ENCODE measurements around the gene KIF3A. TPM values are rescaled to one million over a fixed set of nuclear protein-coding genes. Genes with fewer than 3 reads are reported as not detected.

Gene KIF3A
- polyA plus RNA-seq, 1 donor from 2014 or later = 94.4 TPM

- Histone ChIP-seq H3K9ac (ENCODE audit: low read length) (no peak overlapping the region), H3K36me3 (ENCODE audit: insufficient read depth, low read length) (no peaks in the 10 kb centered on the region), H4K20me1 (ENCODE audit: insufficient read depth) (no peaks in the 10 kb centered on the region), H3K4me2 (ENCODE audit: low read length) (no peak overlapping the region), H3K27me3 (ENCODE audit: insufficient read depth, low read depth, low read length) (peaks cover 44% of the 10 kb centered on the region), H3K27ac (ENCODE audit: low read length) (no peak overlapping the region), H3K79me2 (replicated peaks; ENCODE audit: insufficient read depth, low read length) (no peaks in the 10 kb centered on the region), H3K9me3 (ENCODE audit: low read length) (no peaks in the 10 kb centered on the region), H3K4me3 (ENCODE audit: low read length) (no peak overlapping the region), H3K9me2 (ENCODE audit: insufficient read depth, low read length) (no peaks in the 10 kb centered on the region), H2AFZ (ENCODE audit: low read depth, low read length) (no peak overlapping the region), H3F3A (ENCODE audit: insufficient read depth, low read length, poor library complexity, severe bottlenecking) (no peaks in the 10 kb centered on the region)
- no peak for TF ChIP-seq TAF1 (IDR thresholded peaks at IDR 0.05; ENCODE audit: low read depth)
- TF ChIP-seq, protein P1, sequence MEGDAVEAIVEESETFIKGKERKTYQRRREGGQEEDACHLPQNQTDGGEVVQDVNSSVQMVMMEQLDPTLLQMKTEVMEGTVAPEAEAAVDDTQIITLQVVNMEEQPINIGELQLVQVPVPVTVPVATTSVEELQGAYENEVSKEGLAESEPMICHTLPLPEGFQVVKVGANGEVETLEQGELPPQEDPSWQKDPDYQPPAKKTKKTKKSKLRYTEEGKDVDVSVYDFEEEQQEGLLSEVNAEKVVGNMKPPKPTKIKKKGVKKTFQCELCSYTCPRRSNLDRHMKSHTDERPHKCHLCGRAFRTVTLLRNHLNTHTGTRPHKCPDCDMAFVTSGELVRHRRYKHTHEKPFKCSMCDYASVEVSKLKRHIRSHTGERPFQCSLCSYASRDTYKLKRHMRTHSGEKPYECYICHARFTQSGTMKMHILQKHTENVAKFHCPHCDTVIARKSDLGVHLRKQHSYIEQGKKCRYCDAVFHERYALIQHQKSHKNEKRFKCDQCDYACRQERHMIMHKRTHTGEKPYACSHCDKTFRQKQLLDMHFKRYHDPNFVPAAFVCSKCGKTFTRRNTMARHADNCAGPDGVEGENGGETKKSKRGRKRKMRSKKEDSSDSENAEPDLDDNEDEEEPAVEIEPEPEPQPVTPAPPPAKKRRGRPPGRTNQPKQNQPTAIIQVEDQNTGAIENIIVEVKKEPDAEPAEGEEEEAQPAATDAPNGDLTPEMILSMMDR (IDR thresholded peaks at IDR 0.05; ENCODE audit: poor library complexity, severe bottlenecking) = no peak
- TF ChIP-seq RAD21 (conservative IDR thresholded peaks at IDR 0.05) = no peak
- no peak for TF ChIP-seq EP300 (conservative IDR thresholded peaks at IDR 0.05; ENCODE audit: poor library complexity, severe bottlenecking)
- no peak for TF ChIP-seq REST (IDR thresholded peaks at IDR 0.05; ENCODE audit: borderline replicate concordance)
- no peak for TF ChIP-seq SMC3 (conservative IDR thresholded peaks at IDR 0.05; ENCODE audit: poor library complexity)
- TF ChIP-seq POLR2AphosphoS5 (IDR thresholded peaks at IDR 0.05) = no peak
- TF ChIP-seq MXI1 (conservative IDR thresholded peaks at IDR 0.05; ENCODE audit: poor library complexity, severe bottlenecking) = no peak
- TF ChIP-seq EZH2 (IDR thresholded peaks at IDR 0.05; ENCODE audit: borderline replicate concordance, insufficient read depth, low read length, poor library complexity, severe bottlenecking) = no peak
Observed at GRCh38 chr5:132749506-132749905, 12.2 kb upstream of the KIF3A start.

DNA sequence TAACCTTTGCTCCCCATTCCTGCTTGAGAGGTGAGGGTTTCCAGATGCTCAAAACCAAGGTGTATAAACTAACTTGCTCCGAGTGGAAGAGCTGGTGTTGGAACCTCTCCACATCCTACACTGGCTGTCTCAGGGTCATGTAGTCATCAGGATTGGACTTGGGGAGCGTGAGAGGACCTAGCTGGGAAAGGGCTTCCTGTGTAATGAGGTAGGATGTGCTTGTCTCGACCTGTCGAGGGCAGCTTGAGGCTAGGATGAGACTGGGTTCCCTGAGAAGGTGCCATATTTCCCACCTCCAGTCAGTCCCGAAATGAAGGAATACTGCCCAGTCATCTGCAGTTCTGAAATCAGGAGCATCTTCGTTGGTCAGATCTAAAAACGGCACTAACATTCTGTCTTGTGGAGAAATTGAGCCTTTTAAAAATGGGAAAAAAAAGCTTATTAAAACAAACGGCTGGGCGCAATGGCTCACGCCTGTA lies 11.2 kb upstream of the KIF3A start:
- Histone ChIP-seq H3K9me2 (ENCODE audit: insufficient read depth, low read length) (no peaks in the 10 kb centered on the region), H3F3A (ENCODE audit: insufficient read depth, low read length, poor library complexity, severe bottlenecking) (no peaks in the 10 kb centered on the region), H3K4me2 (ENCODE audit: low read length) (no peak overlapping the region), H4K20me1 (ENCODE audit: insufficient read depth) (no peaks in the 10 kb centered on the region), H3K9me3 (ENCODE audit: low read length) (no peaks in the 10 kb centered on the region), H2AFZ (ENCODE audit: low read depth, low read length) (no peak overlapping the region), H3K4me3 (ENCODE audit: low read length) (no peak overlapping the region), H3K36me3 (ENCODE audit: insufficient read depth, low read length) (no peaks in the 10 kb centered on the region), H3K27me3 (ENCODE audit: insufficient read depth, low read depth, low read length) (peaks cover 44% of the 10 kb centered on the region), H3K79me2 (replicated peaks; ENCODE audit: insufficient read depth, low read length) (no peaks in the 10 kb centered on the region), H3K9ac (ENCODE audit: low read length) (no peak overlapping the region), H3K27ac (ENCODE audit: low read length) (no peak overlapping the region)
- TF ChIP-seq POLR2AphosphoS5 (IDR thresholded peaks at IDR 0.05) = no peak
- TF ChIP-seq REST (IDR thresholded peaks at IDR 0.05; ENCODE audit: borderline replicate concordance) = no peak
- TF ChIP-seq, protein P1 (IDR thresholded peaks at IDR 0.05; ENCODE audit: poor library complexity, severe bottlenecking) = no peak
- TF ChIP-seq RAD21 (conservative IDR thresholded peaks at IDR 0.05) = no peak
- TF ChIP-seq EZH2 (IDR thresholded peaks at IDR 0.05; ENCODE audit: borderline replicate concordance, insufficient read depth, low read length, poor library complexity, severe bottlenecking) = no peak
- TF ChIP-seq SMC3 (conservative IDR thresholded peaks at IDR 0.05; ENCODE audit: poor library complexity) = no peak
- TF ChIP-seq EP300 (conservative IDR thresholded peaks at IDR 0.05; ENCODE audit: poor library complexity, severe bottlenecking) = no peak
- TF ChIP-seq MXI1 (conservative IDR thresholded peaks at IDR 0.05; ENCODE audit: poor library complexity, severe bottlenecking) = no peak
- no peak for TF ChIP-seq TAF1 (IDR thresholded peaks at IDR 0.05; ENCODE audit: low read depth)

Measured in neural cell (in vitro differentiated cells).